SU-DHL-6 (cell line): ENCODE measurements around the gene NIM1K.

ENCODE experiments used
- H2AFZ ChIP-seq: fragments of 200-600 bp; sonication (generic); 2 replicates; pipeline ENCODE4 v1.6.1; 2014; ENCODE audit warnings: low read depth, mild to moderate bottlenecking, moderate library complexity, mixed read lengths, antibody characterized with exemption, low read length; ENCODE audit not compliant: severe bottlenecking
- H3F3A ChIP-seq: fragments of 200-600 bp; shearing (Covaris generic); 2 replicates; pipeline ENCODE4 v1.6.0; 2016; ENCODE audit warnings: antibody characterized with exemption, mild to moderate bottlenecking; ENCODE audit not compliant: insufficient read depth
- H3K27ac ChIP-seq: fragments of 200-600 bp; sonication (generic); 2 replicates; pipeline ENCODE4 v1.5.1; 2016; ENCODE audit warnings: low read depth, mild to moderate bottlenecking, low read length, moderate library complexity, mixed read lengths
- H3K27me3 ChIP-seq: fragments of 200-600 bp; sonication (generic), shearing (Covaris generic); 2 replicates; pipeline ENCODE4 v1.6.0; 2014; ENCODE audit warnings: mild to moderate bottlenecking, low read length
- H3K36me3 ChIP-seq: fragments of 200-600 bp; sonication (generic); 2 replicates; pipeline ENCODE4 v1.6.1; 2014; ENCODE audit warnings: mild to moderate bottlenecking, low read length, mixed read lengths
- H3K4me2 ChIP-seq: fragments of 300-600, 200-600 bp; shearing (Covaris generic), sonication (generic); 2 replicates; pipeline ENCODE4 v1.6.0; 2014; ENCODE audit warnings: low read length, low read depth, mild to moderate bottlenecking; ENCODE audit not compliant: poor library complexity, severe bottlenecking
- H3K4me3 ChIP-seq: fragments of 200-600 bp; sonication (generic); 2 replicates; pipeline ENCODE4 v1.5.1; 2014; ENCODE audit warnings: antibody characterized with exemption, low read length, mild to moderate bottlenecking, mixed read lengths; ENCODE audit not compliant: insufficient read depth, poor library complexity, severe bottlenecking
- H3K79me2 ChIP-seq: fragments of 200-600 bp; sonication (generic); 2 replicates; pipeline ENCODE4 v1.6.1; 2014; ENCODE audit warnings: mild to moderate bottlenecking, low read length, moderate library complexity; ENCODE audit not compliant: insufficient read depth
- H3K9ac ChIP-seq: fragments of 200-600 bp; sonication (generic); 2 replicates; pipeline ENCODE4 v1.7.0; 2014; ENCODE audit warnings: mild to moderate bottlenecking, low read length
- H3K9me2 ChIP-seq: fragments of 200-600 bp; sonication (generic); replicated peaks from 2 replicates; pipeline ENCODE4 v1.6.1; 2014; ENCODE audit warnings: low read length; ENCODE audit not compliant: insufficient read depth
- H3K9me3 ChIP-seq: fragments of 200-600 bp; sonication (generic); 2 replicates; pipeline ENCODE4 v1.6.1; 2014; ENCODE audit warnings: low read length, mixed read lengths; ENCODE audit not compliant: insufficient read depth
- H4K20me1 ChIP-seq: fragments of 200-600 bp; sonication (generic); 2 replicates; pipeline ENCODE4 v1.6.1; 2014; ENCODE audit warnings: low read depth, mild to moderate bottlenecking, antibody characterized with exemption, low read length, moderate library complexity, mixed read lengths
- CTCF ChIP-seq: fragments of 200-600 bp; sonication (generic); IDR thresholded peaks from one replicate; pipeline ENCODE4 v1.5.1; 2017; ENCODE audit warnings: antibody characterized with exemption, mild to moderate bottlenecking, low read length, moderate library complexity; ENCODE audit not compliant: insufficient read depth, poor library complexity, severe bottlenecking
- EZH2phosphoT487 ChIP-seq: fragments of 200-600 bp; sonication (generic), shearing (Covaris generic); conservative IDR thresholded peaks from 2 replicates; pipeline ENCODE4 v1.6.1; 2018; ENCODE audit warnings: mild to moderate bottlenecking, antibody characterized with exemption, low read length, moderate library complexity, mixed read lengths

The NIM1K gene

GRCh38 chr5:43242196-43242595 lies 50.2 kb downstream of the NIM1K start:
- H3K79me2 ChIP-seq = no peaks in the 10 kb centered on the region
- H4K20me1 ChIP-seq = no peaks in the 10 kb centered on the region
- TF ChIP-seq EZH2phosphoT487 (no peak), CTCF (no peak)
- no peaks in the 10 kb centered on the region for H3F3A ChIP-seq
- H2AFZ ChIP-seq = no peak overlapping the region
- no peak overlapping the region for H3K4me2 ChIP-seq
- no peak overlapping the region for H3K27ac ChIP-seq
- H3K9me2 ChIP-seq = no peaks in the 10 kb centered on the region
- no peaks in the 10 kb centered on the region for H3K9me3 ChIP-seq
- no peaks in the 10 kb centered on the region for H3K27me3 ChIP-seq
- H3K4me3 ChIP-seq = no peak overlapping the region
- H3K9ac ChIP-seq = no peak overlapping the region
- H3K36me3 ChIP-seq = no peaks in the 10 kb centered on the region

DNA sequence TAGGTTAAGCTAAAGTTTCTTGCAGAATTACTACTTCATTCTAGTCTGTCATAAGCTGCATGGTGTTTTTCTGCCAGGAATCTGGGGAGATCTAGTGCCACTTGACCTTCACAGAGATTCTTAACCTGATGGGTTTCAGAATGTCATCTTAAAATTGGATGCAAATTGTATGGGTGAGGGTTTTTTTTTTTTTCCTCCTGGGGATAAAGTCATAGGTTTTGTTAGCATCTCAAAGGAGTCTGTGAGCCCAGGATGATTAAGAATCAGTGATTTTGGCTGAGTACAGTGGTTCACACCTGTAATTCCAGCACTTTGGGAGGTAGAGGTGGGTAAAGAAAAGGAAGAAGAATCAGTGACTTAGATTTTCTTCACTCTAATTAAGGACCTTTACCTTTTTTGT lies 51.2 kb downstream of the NIM1K start:
- Histone ChIP-seq H3K4me2 (no peak overlapping the region), H3K27ac (no peak overlapping the region), H3K4me3 (no peak overlapping the region), H3K9me2 (no peaks in the 10 kb centered on the region), H3K9ac (no peak overlapping the region), H3K9me3 (no peaks in the 10 kb centered on the region), H3K27me3 (no peaks in the 10 kb centered on the region), H3K79me2 (no peaks in the 10 kb centered on the region), H3K36me3 (no peaks in the 10 kb centered on the region), H3F3A (no peaks in the 10 kb centered on the region), H4K20me1 (no peaks in the 10 kb centered on the region), H2AFZ (no peak overlapping the region)
- TF ChIP-seq CTCF = no peak
- TF ChIP-seq EZH2phosphoT487 = no peak

GRCh38 chr5:43244823-43245565 lies 53.0 kb downstream of the NIM1K start:
- Histone ChIP-seq H3K27me3 (no peaks in the 10 kb centered on the region), H3K4me2 (no peak overlapping the region), H3K9me3 (no peaks in the 10 kb centered on the region), H3K9ac (no peak overlapping the region), H3K4me3 (no peak overlapping the region), H4K20me1 (no peaks in the 10 kb centered on the region), H2AFZ (no peak overlapping the region), H3F3A (no peaks in the 10 kb centered on the region), H3K79me2 (no peaks in the 10 kb centered on the region), H3K36me3 (no peaks in the 10 kb centered on the region), H3K27ac (no peak overlapping the region), H3K9me2 (no peaks in the 10 kb centered on the region)
- TF ChIP-seq EZH2phosphoT487 (no peak), CTCF (no peak)
